LNCaP clone FGC (cell line): Measurements from ENCODE around the gene ZNF616.
"Not testable (repeated sequence)": the region's sequence is repeated elsewhere in the genome, so short reads cannot be mapped to it uniquely, and the experiment has no call there.

Source experiments
- DNase-seq: peaks from one replicate; pipeline ENCODE4 v3.0.0-alpha.2; 2011; ENCODE audit warnings: low read depth
- H3K4me3 ChIP-seq: 2 replicates; pipeline ENCODE4 v1.5.1; 2011; ENCODE audit warnings: mild to moderate bottlenecking, low read depth, low read length, control low read depth
- TF ChIP-seq, protein P1 (sequence below): IDR thresholded peaks from 2 replicates; pipeline ENCODE4 v1.5.1; 2012; ENCODE audit warnings: mild to moderate bottlenecking; ENCODE audit not compliant: control insufficient read depth, insufficient read depth; ENCODE audit errors: extremely low read depth

The ZNF616 gene

DNA sequence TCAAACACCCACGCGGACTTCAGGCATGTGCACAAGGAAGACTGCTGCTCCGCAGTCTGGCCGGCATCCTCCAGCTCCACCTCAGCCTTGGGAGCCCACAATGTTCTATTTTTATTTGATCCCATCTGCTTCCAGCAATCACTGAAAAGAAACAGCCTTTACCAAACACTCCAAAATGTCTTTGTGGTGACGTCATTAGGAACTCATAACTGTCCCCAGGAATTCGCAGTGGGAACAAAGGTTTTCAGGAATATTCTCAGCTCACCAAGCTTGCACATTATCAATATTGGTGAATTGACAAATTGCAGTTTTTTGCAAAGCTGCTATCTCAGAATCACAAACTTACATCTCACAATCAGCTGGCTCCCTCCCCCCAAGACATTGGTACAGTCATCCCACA lies 29.0 kb downstream of the ZNF616 start:
- no peak for DNase-seq
- no peak overlapping the region for H3K4me3 ChIP-seq
- TF ChIP-seq, protein P1, sequence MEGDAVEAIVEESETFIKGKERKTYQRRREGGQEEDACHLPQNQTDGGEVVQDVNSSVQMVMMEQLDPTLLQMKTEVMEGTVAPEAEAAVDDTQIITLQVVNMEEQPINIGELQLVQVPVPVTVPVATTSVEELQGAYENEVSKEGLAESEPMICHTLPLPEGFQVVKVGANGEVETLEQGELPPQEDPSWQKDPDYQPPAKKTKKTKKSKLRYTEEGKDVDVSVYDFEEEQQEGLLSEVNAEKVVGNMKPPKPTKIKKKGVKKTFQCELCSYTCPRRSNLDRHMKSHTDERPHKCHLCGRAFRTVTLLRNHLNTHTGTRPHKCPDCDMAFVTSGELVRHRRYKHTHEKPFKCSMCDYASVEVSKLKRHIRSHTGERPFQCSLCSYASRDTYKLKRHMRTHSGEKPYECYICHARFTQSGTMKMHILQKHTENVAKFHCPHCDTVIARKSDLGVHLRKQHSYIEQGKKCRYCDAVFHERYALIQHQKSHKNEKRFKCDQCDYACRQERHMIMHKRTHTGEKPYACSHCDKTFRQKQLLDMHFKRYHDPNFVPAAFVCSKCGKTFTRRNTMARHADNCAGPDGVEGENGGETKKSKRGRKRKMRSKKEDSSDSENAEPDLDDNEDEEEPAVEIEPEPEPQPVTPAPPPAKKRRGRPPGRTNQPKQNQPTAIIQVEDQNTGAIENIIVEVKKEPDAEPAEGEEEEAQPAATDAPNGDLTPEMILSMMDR = no peak

DNA sequence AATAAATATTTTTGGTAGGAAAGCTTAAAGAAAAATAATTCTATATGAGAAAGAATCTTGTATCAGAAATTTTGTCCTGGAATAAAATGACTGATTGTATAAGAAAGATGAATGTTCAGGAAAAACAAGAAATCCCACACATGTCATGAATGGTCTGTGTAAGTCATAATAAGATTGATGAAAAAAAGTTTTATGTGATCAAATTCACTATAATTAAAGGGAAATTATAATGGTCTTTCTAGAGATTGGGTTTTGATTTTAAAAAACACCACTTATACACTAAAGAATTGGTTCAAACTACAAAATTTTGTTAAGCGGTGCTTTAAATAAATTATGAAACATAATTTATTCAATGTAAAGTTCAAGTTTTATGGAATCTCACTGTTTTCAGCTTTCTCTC lies 37.0 kb downstream of the ZNF616 start:
- DNase-seq = no peak
- H3K4me3 ChIP-seq = no peak overlapping the region
- TF ChIP-seq, protein P1 = no peak

DNA sequence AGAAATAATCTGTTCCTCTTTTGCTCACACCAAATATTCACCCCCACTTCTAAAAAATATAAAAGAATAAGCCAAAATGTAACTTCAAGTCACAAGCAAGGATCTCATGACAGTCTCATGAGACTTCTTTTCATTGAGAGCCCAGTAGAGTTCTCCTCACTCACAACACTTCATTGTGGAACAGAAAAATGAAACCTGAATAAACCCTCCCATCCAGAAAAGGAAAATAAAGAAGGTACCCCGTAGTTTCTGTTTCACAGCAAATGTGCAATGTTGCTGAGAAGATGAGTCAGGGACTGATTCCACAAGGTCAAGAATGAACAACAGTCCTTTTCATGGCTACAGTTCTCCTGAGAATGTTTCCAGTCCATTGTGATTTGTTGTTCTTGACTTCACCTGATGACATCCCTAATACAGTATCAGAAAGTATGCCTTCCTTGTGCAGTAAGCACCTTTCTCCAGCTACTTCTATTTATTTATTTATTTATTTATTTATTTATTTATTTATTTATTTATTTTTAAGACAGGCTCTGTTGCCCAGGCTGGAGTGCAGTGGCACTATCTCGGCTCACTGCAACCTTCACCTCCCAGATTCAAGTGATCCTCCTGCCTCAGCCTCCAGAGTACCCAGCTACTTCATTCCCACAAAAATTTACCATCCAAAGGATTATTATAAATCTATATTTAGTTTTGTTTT lies 37.7 kb downstream of the ZNF616 start:
- TF ChIP-seq, protein P1 = no peak
- no peak overlapping the region for H3K4me3 ChIP-seq
- DNase-seq = no peak

DNA sequence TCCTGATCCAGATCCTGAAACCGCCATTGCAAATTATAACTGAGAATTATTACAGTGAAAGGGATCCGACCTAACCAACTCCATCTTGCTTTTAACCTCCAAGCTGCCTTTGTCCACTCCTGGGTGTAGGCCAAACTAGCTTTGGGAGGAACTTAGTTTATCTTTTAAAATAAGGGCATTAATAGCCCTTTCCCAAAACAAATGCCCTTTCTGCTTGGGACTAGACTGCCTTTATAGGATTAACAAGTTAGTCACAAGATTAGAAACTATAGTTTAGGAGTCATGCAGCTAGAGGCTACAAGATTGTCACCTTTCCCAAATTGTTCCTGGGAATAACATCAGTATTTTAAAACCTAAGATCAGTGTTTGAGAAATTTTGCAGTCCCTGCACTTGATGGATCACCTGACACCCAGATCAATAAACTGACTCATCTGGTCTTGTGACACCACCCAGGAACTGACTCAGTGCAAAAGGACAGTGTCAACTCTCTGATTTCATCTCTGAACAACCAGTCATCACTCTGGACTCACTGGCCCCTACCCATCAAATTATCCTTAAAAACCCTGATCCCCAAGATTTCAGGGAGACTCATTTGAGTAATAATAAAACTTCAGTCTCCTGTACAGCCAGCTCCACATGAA lies 40.1 kb downstream of the ZNF616 start:
- H3K4me3 ChIP-seq = no peak overlapping the region
- TF ChIP-seq, protein P1 = no peak
- no peak for DNase-seq

DNA sequence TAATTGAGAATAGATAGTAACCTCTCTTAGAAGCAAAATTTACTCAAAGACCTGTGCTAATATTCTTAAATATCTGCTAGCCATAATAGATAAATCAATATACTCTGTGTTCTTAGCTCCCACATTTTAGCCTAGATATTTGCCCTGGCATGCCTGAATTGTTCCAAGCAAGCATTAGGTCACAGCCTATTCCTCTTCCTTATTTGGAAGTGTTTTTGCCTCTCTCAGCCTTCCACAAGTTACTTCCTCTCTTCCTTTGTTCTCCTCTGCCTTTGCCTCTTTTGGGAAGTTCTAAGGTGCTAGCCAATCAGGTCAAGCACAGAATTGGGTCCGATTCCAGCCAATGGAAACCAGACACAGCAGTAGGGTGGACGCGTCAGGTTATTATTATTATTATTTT lies 43.3 kb downstream of the ZNF616 start:
- not testable (repeated sequence) for DNase-seq, H3K4me3 ChIP-seq

DNA sequence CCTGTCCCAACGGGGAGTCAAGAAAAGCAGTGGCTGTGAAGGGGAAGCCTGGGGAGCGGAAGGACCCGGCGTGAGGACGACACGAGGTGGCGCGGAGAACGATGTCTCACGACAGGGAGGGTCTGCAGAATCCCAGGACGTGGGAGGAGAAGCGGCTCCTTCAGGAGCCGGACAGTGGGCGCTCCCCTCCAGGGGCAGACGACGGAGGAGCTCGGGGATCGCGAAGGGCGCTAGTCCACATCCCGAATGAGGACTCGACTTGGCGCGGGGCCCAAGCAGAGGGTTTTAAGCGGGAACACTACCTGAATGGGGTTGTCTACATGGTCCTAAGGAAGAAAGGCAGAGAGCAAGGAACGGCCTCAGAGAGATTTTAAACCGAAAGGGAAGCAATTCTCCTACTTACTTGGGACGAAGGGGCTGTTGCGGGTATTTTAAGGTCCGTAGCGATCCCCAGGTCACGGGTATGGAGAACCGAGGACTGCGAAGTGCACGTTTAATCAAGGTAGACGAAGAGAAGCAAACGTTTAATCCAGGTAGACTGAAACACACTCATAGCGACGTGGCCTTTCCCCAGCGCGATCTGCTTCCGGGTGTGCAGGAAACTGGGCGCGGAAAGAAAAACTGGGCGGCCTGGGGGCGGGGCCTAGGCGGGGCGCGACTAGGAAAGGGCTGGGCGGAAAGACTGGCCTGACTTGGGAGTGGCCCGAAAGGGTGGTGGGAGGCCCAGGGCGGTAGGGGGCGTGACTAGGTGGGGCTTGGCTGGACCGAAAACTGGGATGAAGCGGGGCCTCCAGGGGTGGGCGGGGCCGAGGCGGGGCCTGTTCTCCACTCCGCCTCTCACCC lies 44.3 kb downstream of the ZNF616 start, which contains the start of gene ZNF841:
Gene ZNF841 (minus strand): TSS at position 594 of the 843 bp plus-strand sequence. CDS start 10,964 bp downstream, outside the sequence.
- peak within 1 kb of the TSS; percentile 99 for H3K4me3 ChIP-seq
- DNase-seq = peak; percentile 90
- TF ChIP-seq, protein P1 = no peak

DNA sequence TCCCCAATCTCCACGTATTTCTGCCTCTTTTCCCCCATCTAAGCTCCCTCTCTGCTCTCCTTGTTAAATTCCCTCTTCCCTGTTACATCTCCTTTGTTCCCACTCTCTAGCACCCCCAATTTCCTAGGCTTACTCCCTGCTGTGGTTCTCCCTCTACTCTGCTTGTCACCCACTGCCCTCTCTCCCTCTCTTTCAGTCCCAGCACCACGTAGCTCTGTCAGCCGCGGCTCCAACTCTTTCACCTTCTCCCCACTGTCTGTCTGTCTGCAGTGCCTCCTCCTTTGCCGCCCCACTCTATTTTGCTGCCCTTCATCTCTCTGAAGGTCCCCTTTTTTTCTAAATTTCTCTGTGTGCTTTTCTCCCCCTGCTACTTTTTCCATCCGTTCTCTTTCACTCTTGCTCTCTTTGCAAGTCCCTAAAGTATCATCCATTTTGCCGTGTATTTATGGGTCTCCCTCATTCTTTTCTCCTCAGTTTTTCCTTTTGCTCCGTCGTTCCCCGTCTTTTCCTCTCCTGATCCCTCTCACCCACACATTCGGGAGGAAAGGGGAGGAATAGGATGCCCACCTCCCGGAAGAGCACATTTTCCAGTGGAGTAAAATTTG lies 45.1 kb downstream of the ZNF616 start:
- TF ChIP-seq, protein P1 = no peak
- peak overlapping the region; percentile 99 for H3K4me3 ChIP-seq
- no peak for DNase-seq
